ENCODE measurements around the gene CYP1A1. TPM values are rescaled to one million over a fixed set of nuclear protein-coding genes. Genes with fewer than 3 reads are reported as not detected.

CYP1A1 gene
- total RNA-seq, 3 donors from 2014 or later: 0.80 to 32.1 (median 4.8) TPM

DNA sequence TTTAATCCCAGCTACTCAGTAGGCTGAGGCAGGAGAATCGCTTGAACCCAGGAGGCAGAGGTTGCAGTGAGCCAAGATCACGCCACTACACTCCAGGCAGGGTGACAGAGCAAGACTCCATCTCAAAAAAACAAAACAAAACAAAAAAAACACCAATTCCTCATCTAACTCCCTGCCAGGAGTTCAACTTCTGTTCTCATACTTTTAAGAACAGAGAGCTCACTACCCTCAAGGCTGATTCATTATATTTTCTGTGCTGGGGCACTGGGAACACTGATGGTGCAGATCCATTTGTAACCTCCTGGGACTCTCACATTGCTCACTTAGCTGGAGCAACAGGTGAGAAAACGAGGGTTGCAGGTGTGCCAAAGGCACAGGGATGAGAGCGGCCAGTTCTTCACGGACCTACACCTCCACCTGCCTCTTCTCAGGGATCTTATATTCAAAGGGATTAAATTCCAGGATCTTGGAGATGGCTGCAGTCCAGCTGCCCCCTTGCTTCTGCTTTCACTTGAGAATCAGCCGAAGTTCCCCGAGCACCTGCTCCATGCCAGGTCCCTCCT lies 44.2 kb upstream of the CYP1A1 start:
- Histone ChIP-seq H3K27me3 (no peaks in the 10 kb centered on the region), H3K4me1 (no peaks in the 10 kb centered on the region), H3K27ac (no peak overlapping the region), H3K4me3 (no peak overlapping the region), H3K36me3 (no peaks in the 10 kb centered on the region), H3K9me3 (no peaks in the 10 kb centered on the region)
- intact Hi-C loops (cut with DNase I; ENCODE audit: low total_unique reads): loop anchor here (10.0 kb wide), 1 partner anchor 185 kb away; the partner anchor contains the start of gene RPP25
- TF ChIP-seq, protein P1, sequence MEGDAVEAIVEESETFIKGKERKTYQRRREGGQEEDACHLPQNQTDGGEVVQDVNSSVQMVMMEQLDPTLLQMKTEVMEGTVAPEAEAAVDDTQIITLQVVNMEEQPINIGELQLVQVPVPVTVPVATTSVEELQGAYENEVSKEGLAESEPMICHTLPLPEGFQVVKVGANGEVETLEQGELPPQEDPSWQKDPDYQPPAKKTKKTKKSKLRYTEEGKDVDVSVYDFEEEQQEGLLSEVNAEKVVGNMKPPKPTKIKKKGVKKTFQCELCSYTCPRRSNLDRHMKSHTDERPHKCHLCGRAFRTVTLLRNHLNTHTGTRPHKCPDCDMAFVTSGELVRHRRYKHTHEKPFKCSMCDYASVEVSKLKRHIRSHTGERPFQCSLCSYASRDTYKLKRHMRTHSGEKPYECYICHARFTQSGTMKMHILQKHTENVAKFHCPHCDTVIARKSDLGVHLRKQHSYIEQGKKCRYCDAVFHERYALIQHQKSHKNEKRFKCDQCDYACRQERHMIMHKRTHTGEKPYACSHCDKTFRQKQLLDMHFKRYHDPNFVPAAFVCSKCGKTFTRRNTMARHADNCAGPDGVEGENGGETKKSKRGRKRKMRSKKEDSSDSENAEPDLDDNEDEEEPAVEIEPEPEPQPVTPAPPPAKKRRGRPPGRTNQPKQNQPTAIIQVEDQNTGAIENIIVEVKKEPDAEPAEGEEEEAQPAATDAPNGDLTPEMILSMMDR (IDR thresholded peaks at IDR 0.05): no peak
- TF ChIP-seq POLR2AphosphoS5 (IDR thresholded peaks at IDR 0.05) (no peak), POLR2A (IDR thresholded peaks at IDR 0.05) (no peak)
- DNase-seq (ENCODE audit: low spot score in 2 of 2): no peak

DNA sequence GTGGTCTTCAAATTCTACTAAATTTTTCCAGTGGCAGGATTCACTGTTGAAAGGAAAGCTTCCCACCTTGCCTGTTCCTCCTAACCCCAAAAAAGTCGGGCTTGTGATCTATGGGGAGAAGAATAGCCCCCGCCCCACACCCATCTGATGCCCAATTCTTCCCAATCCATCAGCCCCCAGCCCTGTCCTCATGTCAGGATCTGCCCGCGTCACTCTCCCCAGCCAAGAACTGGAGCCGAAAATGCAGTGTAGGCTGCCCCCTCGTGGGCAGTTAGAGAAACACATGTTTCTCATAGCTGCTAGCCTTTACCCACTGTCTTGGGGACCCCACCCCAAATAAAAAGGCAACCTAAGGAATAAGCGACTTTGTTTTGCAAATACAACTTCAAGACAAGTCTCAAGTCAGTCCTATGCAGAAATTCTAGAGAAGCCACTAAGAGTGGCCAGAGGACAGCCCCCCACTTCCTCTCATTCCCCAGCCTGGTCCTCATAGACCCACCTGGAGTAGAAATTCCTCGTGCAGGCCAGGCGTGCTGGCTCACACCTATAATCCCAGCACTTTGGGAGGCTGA lies 43.5 kb upstream of the CYP1A1 start:
- Histone ChIP-seq H3K36me3 (no peaks in the 10 kb centered on the region), H3K4me1 (no peaks in the 10 kb centered on the region), H3K9me3 (no peaks in the 10 kb centered on the region), H3K4me3 (peak overlapping the region in 1 of 3 donors; percentile 3), H3K27ac (no peak overlapping the region), H3K27me3 (no peaks in the 10 kb centered on the region)
- peak; percentile 57 to 64 for DNase-seq (ENCODE audit: low spot score in 2 of 2)
- TF ChIP-seq POLR2A (IDR thresholded peaks at IDR 0.05) (no peak), POLR2AphosphoS5 (IDR thresholded peaks at IDR 0.05) (no peak)
- TF ChIP-seq, protein P1 (IDR thresholded peaks at IDR 0.05): peak; percentile 66 to 86 (median 84)
- intact Hi-C loops (cut with DNase I; ENCODE audit: low total_unique reads): no loop called here

DNA sequence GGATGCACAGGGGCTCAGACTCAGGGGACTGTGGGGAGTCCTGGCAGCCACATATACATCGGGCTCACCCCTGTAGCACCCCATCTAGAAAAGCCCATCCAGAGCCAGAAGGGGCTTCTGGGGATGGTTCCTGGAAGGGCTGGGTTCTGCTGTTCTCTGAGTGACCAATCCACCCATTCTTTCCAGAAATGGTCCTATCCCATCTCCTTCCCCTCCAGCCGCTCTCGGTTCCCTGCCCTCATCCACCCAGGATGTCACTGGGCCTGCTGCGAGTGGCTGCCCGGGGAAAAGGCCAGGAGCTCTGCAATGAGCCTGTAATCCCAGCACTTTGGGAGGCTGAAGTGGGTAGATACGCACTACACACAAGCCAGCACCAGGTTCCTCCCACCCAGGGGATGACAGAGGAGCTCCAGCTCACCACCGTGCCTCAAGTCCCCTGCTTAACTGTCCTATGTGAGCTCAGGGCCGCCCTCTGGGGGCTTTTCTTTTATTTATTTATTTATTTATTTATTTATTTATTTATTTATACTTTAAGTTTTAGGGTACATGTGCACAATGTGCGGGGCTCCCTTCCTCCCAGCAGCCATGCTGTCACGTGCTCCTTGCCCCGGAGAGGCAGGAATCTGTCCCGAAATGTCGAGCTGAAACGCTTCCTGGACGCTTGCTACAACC lies 42.9 kb upstream of the CYP1A1 start:
- no peaks in the 10 kb centered on the region for H3K36me3 ChIP-seq
- intact Hi-C loops (cut with DNase I; ENCODE audit: low total_unique reads): no loop called here
- no peak for DNase-seq (ENCODE audit: low spot score in 2 of 2)
- no peaks in the 10 kb centered on the region for H3K27me3 ChIP-seq
- H3K9me3 ChIP-seq: no peaks in the 10 kb centered on the region
- H3K4me3 ChIP-seq: peak overlapping the region in 1 of 3 donors; percentile 3
- no peaks in the 10 kb centered on the region for H3K4me1 ChIP-seq
- TF ChIP-seq POLR2AphosphoS5 (IDR thresholded peaks at IDR 0.05): no peak
- no peak for TF ChIP-seq POLR2A (IDR thresholded peaks at IDR 0.05)
- TF ChIP-seq, protein P1 (IDR thresholded peaks at IDR 0.05): no peak
- H3K27ac ChIP-seq: no peak overlapping the region

DNA sequence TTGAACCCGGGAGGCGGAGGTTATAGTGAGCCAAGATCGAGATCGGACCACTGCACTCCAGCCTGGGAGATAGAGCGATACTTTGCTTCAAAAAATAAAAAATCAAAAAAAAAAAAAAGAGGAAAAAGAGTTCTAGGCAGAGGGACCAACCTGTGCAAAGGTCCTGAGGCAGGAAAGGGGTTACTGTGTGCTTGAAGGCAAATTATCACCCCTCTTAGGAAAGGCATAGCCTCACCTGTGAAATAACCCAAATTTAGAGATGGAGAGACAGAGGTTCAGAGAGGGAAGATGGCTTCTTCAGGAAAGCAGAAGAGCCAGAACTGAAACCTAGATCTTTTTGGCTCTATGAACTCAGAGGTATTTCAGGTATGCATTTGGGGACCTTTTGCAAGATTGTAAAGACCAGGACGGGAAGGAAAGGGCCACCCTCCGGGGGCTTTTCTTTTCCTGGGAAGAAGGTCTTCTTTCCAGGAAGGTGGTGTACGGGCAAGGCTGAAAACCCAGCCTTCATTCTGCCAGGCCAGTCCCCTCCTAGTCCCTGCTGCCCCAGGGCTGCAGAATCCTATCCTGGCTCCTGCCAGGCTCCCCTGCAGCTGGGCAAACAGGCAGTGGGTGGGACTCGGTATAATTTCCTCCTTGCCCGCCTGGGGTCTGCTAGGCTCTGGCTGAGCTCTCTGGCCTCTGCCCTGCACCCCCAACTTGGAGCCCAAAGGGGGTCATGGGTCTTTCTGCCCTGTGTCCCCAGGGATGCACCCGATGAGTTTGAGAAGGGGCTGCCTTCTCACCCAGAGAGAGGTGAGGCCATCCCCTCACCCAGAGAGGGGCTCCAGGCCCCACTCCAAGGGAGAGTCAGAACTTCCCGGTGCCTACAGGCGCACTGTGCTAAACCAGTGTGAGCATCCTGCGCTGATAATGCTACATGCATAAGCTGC lies 42.1 kb upstream of the CYP1A1 start:
- no peaks in the 10 kb centered on the region for H3K27me3 ChIP-seq
- intact Hi-C loops (cut with DNase I; ENCODE audit: low total_unique reads): no loop called here
- no peak overlapping the region for H3K27ac ChIP-seq
- TF ChIP-seq POLR2AphosphoS5 (IDR thresholded peaks at IDR 0.05) (no peak), POLR2A (IDR thresholded peaks at IDR 0.05) (no peak)
- TF ChIP-seq, protein P1 (IDR thresholded peaks at IDR 0.05): no peak
- H3K9me3 ChIP-seq: no peaks in the 10 kb centered on the region
- H3K4me3 ChIP-seq: no peak overlapping the region
- no peaks in the 10 kb centered on the region for H3K4me1 ChIP-seq
- no peak for DNase-seq (ENCODE audit: low spot score in 2 of 2)
- H3K36me3 ChIP-seq: no peaks in the 10 kb centered on the region

Data from breast epithelium (tissue), 4 donors.